GM12864 (cell line): ENCODE measurements around the gene BPIFB1.

ENCODE experiments used
- DNase-seq: peaks from one replicate; pipeline ENCODE4 v3.0.0-alpha.2; 2011; ENCODE audit warnings: low read depth
- H3K4me3 ChIP-seq: 2 replicates; pipeline ENCODE4 v1.5.1; 2011; ENCODE audit warnings: mild to moderate bottlenecking, low read depth, low read length, control low read depth
- CTCF ChIP-seq: IDR thresholded peaks from 2 replicates; pipeline ENCODE4 v1.5.1; 2011; ENCODE audit warnings: low read depth, mild to moderate bottlenecking, moderate library complexity, low read length, control low read depth, inconsistent platforms; ENCODE audit errors: missing control alignments

Gene BPIFB1

GRCh38 chr20:33312583-33312982 lies 29.6 kb downstream of the BPIFB1 start:
- no peak overlapping the region for H3K4me3 ChIP-seq
- DNase-seq, result no peak
- TF ChIP-seq CTCF, result no peak

GRCh38 chr20:33313686-33314314 lies 30.8 kb downstream of the BPIFB1 start:
- TF ChIP-seq CTCF, result no peak
- no peak for DNase-seq
- H3K4me3 ChIP-seq, result no peak overlapping the region

GRCh38 chr20:33316343-33316742 lies 33.3 kb downstream of the BPIFB1 start:
- no peak overlapping the region for H3K4me3 ChIP-seq
- no peak for TF ChIP-seq CTCF
- DNase-seq, result no peak

GRCh38 chr20:33316958-33317357 lies 33.9 kb downstream of the BPIFB1 start:
- DNase-seq, result no peak

GRCh38 chr20:33317424-33318095 lies 34.5 kb downstream of the BPIFB1 start:
- no peak for DNase-seq
- TF ChIP-seq CTCF, result no peak
- H3K4me3 ChIP-seq, result no peak overlapping the region

More at GRCh38 chr20:33316958-33317357, 33.9 kb downstream of the BPIFB1 start:
- no peak for TF ChIP-seq CTCF
- H3K4me3 ChIP-seq, result no peak overlapping the region

- no peak for TF ChIP-seq CTCF
- DNase-seq, result no peak
Measured at GRCh38 chr20:33318096-33318429, 35.0 kb downstream of the BPIFB1 start.

GRCh38 chr20:33320006-33320405 lies 37.0 kb downstream of the BPIFB1 start:
- DNase-seq, result no peak
- no peak for TF ChIP-seq CTCF
- no peak overlapping the region for H3K4me3 ChIP-seq

More at GRCh38 chr20:33318096-33318429, 35.0 kb downstream of the BPIFB1 start:
- no peak overlapping the region for H3K4me3 ChIP-seq
